ENCODE results near the gene ERVMER34-1. TPM values are rescaled to one million over a fixed set of nuclear protein-coding genes. Genes with fewer than 3 reads are reported as not detected.
A peak's percentile ranks its signal among the peaks of the same experiment; 100 is the strongest.

Gene ERVMER34-1
- total RNA-seq, 2 donors from 2014 or later = 0.09 to 0.19 TPM

- Mint-ChIP-seq H3K4me3 (peak overlapping the region; percentile 90), H3K9me3 (no peaks in the 10 kb centered on the region), H3K27me3 (no peaks in the 10 kb centered on the region), H3K27ac (peak overlapping the region; percentile 94), H3K36me3 (ENCODE audit: low read depth) (peaks cover 49% of the 10 kb centered on the region), H3K4me1 (peaks cover 25% of the 10 kb centered on the region)
- ATAC-seq (replicated peaks) = peak; percentile 94
Observed at GRCh38 chr4:52712251-52713130, 38.7 kb downstream of the ERVMER34-1 start.

GRCh38 chr4:52711834-52712250, 39.4 kb downstream of the ERVMER34-1 start:
- no peaks in the 10 kb centered on the region for H3K9me3 Mint-ChIP-seq
- no peaks in the 10 kb centered on the region for H3K27me3 Mint-ChIP-seq
- peak overlapping the region; percentile 90 for H3K4me3 Mint-ChIP-seq
- H3K36me3 Mint-ChIP-seq (ENCODE audit: low read depth) = peaks cover 42% of the 10 kb centered on the region
- H3K4me1 Mint-ChIP-seq = peaks cover 25% of the 10 kb centered on the region
- no peak for ATAC-seq (replicated peaks)
- peak overlapping the region; percentile 64 for H3K27ac Mint-ChIP-seq

GRCh38 chr4:52711272-52711671, 40.0 kb downstream of the ERVMER34-1 start:
- Mint-ChIP-seq H3K4me3 (peak overlapping the region; percentile 90), H3K27ac (peak overlapping the region; percentile 64), H3K4me1 (peaks cover 25% of the 10 kb centered on the region), H3K27me3 (no peaks in the 10 kb centered on the region), H3K36me3 (ENCODE audit: low read depth) (peaks cover 37% of the 10 kb centered on the region), H3K9me3 (no peaks in the 10 kb centered on the region)
- ATAC-seq (replicated peaks) = no peak

- H3K27ac Mint-ChIP-seq = no peak overlapping the region
- no peaks in the 10 kb centered on the region for H3K9me3 Mint-ChIP-seq
- no peak overlapping the region for H3K4me3 Mint-ChIP-seq
- ATAC-seq (replicated peaks) = no peak
- H3K27me3 Mint-ChIP-seq = no peaks in the 10 kb centered on the region
- H3K36me3 Mint-ChIP-seq (ENCODE audit: low read depth) = peaks cover 15% of the 10 kb centered on the region
- peaks cover 13% of the 10 kb centered on the region for H3K4me1 Mint-ChIP-seq
Observed at GRCh38 chr4:52709155-52709554, 42.1 kb downstream of the ERVMER34-1 start.

- no peak overlapping the region for H3K4me3 Mint-ChIP-seq
- no peaks in the 10 kb centered on the region for H3K9me3 Mint-ChIP-seq
- no peaks in the 10 kb centered on the region for H3K27me3 Mint-ChIP-seq
- ATAC-seq (replicated peaks) = no peak
- no peaks in the 10 kb centered on the region for H3K36me3 Mint-ChIP-seq (ENCODE audit: low read depth)
- H3K4me1 Mint-ChIP-seq = no peaks in the 10 kb centered on the region
- H3K27ac Mint-ChIP-seq = no peak overlapping the region
Observed at GRCh38 chr4:52704661-52705060, 46.6 kb downstream of the ERVMER34-1 start.

GRCh38 chr4:52704133-52704532, 47.1 kb downstream of the ERVMER34-1 start:
- Mint-ChIP-seq H3K36me3 (ENCODE audit: low read depth) (no peaks in the 10 kb centered on the region), H3K27ac (no peak overlapping the region), H3K27me3 (no peaks in the 10 kb centered on the region), H3K4me1 (no peaks in the 10 kb centered on the region), H3K9me3 (no peaks in the 10 kb centered on the region), H3K4me3 (no peak overlapping the region)
- ATAC-seq (replicated peaks) = no peak

- Mint-ChIP-seq H3K4me1 (peaks cover 5% of the 10 kb centered on the region), H3K27me3 (no peaks in the 10 kb centered on the region), H3K4me3 (no peak overlapping the region), H3K9me3 (no peaks in the 10 kb centered on the region), H3K36me3 (ENCODE audit: low read depth) (no peaks in the 10 kb centered on the region), H3K27ac (no peak overlapping the region)
- no peak for ATAC-seq (replicated peaks)
Observed at GRCh38 chr4:52701207-52701606, 50.0 kb downstream of the ERVMER34-1 start.

- no peak overlapping the region for H3K4me3 Mint-ChIP-seq
- H3K27ac Mint-ChIP-seq = no peak overlapping the region
- peaks cover 6% of the 10 kb centered on the region for H3K4me1 Mint-ChIP-seq
- H3K36me3 Mint-ChIP-seq (ENCODE audit: low read depth) = no peaks in the 10 kb centered on the region
- peaks cover 12% of the 10 kb centered on the region for H3K9me3 Mint-ChIP-seq
- no peaks in the 10 kb centered on the region for H3K27me3 Mint-ChIP-seq
- no peak for ATAC-seq (replicated peaks)
Observed at GRCh38 chr4:52694936-52695335, 56.3 kb downstream of the ERVMER34-1 start.

GRCh38 chr4:52693492-52693891, 57.7 kb downstream of the ERVMER34-1 start:
- Mint-ChIP-seq H3K9me3 (peaks cover 12% of the 10 kb centered on the region), H3K27ac (no peak overlapping the region), H3K27me3 (no peaks in the 10 kb centered on the region), H3K4me1 (peaks cover 6% of the 10 kb centered on the region), H3K36me3 (ENCODE audit: low read depth) (no peaks in the 10 kb centered on the region), H3K4me3 (no peak overlapping the region)
- no peak for ATAC-seq (replicated peaks)

Other genes starting within 250 kb of the ERVMER34-1 start
- gene USP46, start 92.1 kb downstream of the ERVMER34-1 start, total RNA-seq = 10 to 100 TPM in 1 of 2 donors, 1 to 10 TPM in 1; 8.6 to 10.1 TPM
- gene RASL11B, start 110.9 kb upstream of the ERVMER34-1 start, total RNA-seq = under 1 TPM; 0.34 to 0.76 TPM

Measured in activated T-helper 17 cell treated with anti-CD3 and anti-CD28 coated beads, Interleukin-2, amount 50 U/mL, for 72 hours (primary cell).